Measurements from ENCODE around the gene PRSS22.

DNA sequence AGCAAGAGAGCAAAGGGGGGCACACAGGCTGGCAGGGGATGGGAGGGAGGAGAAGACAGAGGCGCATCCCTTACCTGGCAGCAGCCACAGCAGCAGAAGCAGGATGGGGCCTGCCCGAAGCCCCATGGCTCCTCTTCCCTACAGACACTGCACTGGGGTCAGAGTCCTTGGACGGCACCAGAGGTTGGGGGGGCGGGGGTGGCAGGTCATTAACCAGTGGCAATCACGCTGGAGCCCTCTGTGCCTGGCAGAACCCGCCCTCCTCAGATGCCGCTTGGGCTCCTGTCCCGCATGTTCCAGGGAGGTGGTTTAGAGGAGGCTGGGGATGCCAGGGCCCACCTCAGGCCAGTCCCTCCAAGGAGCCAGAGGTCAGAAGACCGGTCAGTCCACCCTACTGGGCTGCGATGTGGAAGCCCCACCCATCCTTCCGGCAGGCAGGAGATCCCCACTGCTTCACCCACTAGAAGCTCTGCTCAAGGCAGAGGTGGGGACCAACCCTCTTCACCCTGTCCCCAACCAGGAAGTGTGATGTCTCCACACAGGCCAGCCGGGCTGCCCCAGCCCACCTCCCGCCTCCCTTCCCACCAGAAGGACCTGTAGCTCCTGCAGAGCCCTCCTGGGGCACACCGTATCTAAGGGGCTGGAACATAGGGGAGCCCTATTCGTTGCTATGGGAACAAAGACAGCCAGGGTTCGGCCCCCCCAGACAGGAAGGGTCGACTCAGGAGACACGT, 16.2 kb downstream of the PRSS22 start:
- TF ChIP-seq EZH2 (IDR thresholded peaks at IDR 0.05; ENCODE audit: low read length, unreplicated experiment) (no peak), EZH2phosphoT487 (IDR thresholded peaks at IDR 0.05; ENCODE audit: borderline replicate concordance, low read length) (no peak)
- TF ChIP-seq, protein P1, sequence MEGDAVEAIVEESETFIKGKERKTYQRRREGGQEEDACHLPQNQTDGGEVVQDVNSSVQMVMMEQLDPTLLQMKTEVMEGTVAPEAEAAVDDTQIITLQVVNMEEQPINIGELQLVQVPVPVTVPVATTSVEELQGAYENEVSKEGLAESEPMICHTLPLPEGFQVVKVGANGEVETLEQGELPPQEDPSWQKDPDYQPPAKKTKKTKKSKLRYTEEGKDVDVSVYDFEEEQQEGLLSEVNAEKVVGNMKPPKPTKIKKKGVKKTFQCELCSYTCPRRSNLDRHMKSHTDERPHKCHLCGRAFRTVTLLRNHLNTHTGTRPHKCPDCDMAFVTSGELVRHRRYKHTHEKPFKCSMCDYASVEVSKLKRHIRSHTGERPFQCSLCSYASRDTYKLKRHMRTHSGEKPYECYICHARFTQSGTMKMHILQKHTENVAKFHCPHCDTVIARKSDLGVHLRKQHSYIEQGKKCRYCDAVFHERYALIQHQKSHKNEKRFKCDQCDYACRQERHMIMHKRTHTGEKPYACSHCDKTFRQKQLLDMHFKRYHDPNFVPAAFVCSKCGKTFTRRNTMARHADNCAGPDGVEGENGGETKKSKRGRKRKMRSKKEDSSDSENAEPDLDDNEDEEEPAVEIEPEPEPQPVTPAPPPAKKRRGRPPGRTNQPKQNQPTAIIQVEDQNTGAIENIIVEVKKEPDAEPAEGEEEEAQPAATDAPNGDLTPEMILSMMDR (conservative IDR thresholded peaks at IDR 0.05; ENCODE audit: low read depth, low read length) = no peak
